Right renal pelvis (tissue), 4 donors: Measurements from ENCODE around the gene CEP290. TPM values are rescaled to one million over a fixed set of nuclear protein-coding genes. Genes with fewer than 3 reads are reported as not detected.
"Not testable (repeated sequence)": the region's sequence is repeated elsewhere in the genome, so short reads cannot be mapped to it uniquely, and the experiment has no call there.

Experiments used
- DNase-seq, 4 donors: peaks; one replicate each; pipeline ENCODE4 v3.0.0-alpha.2; 2013; ENCODE audit warnings: low read depth in 4 of 4, low spot score in 3 of 4, missing footprints in 1 of 4
- polyA plus RNA-seq, 4 donors: library from polyadenylated mRNA; unstranded; fragments of 120-200 nt; gene quantifications; one replicate each; pipeline ENCODE4 v1.2.1, GENCODE V29; 2013; ENCODE audit not compliant: insufficient read length in 4 of 4

CEP290 gene
- polyA plus RNA-seq, 4 donors: 22.8 to 28.5 (median 27.2) TPM

GRCh38 chr12:88145567-88146505, 3.9 kb upstream of the CEP290 start:
- DNase-seq: no peak

- DNase-seq: no peak
These were observed 2.9 kb upstream of the CEP290 start for GRCh38 chr12:88144546-88145468.

GRCh38 chr12:88144037-88144436, 2.1 kb upstream of the CEP290 start:
- no peak for DNase-seq

GRCh38 chr12:88142610-88142991, 713 bp upstream of the CEP290 start:
- DNase-seq: peak in 3 of 4 donors; percentile 9 to 22 (median 13)

- DNase-seq: no peak
These were observed 489 bp downstream of the CEP290 start for GRCh38 chr12:88141425-88141773.

GRCh38 chr12:88139711-88140110, 2.2 kb downstream of the CEP290 start:
- not testable (repeated sequence) for DNase-seq

- not testable (repeated sequence) for DNase-seq
These were observed 8.7 kb downstream of the CEP290 start for GRCh38 chr12:88133181-88133580.

GRCh38 chr12:88132392-88132791, 9.5 kb downstream of the CEP290 start:
- DNase-seq: no peak

- DNase-seq: no peak
These were observed 14.0 kb downstream of the CEP290 start for GRCh38 chr12:88127855-88128254.

- no peak for DNase-seq
These were observed 14.8 kb downstream of the CEP290 start for GRCh38 chr12:88127099-88127498.

- no peak for DNase-seq
These were observed 19.2 kb downstream of the CEP290 start for GRCh38 chr12:88122666-88123065.

- DNase-seq: no peak
These were observed 28.0 kb downstream of the CEP290 start for GRCh38 chr12:88113871-88114270.

- DNase-seq: peak in 2 of 4 donors; percentile 1 to 4
These were observed 30.7 kb downstream of the CEP290 start for GRCh38 chr12:88111074-88111652.

GRCh38 chr12:88108021-88108420, 33.9 kb downstream of the CEP290 start:
- no peak for DNase-seq

- no peak for DNase-seq
These were observed 48.3 kb downstream of the CEP290 start for GRCh38 chr12:88093573-88093972.

- no peak for DNase-seq
These were observed 49.1 kb downstream of the CEP290 start for GRCh38 chr12:88092771-88093170.

GRCh38 chr12:88084210-88084609, 57.7 kb downstream of the CEP290 start:
- DNase-seq: no peak

- DNase-seq: no peak
These were observed 58.3 kb downstream of the CEP290 start for GRCh38 chr12:88083634-88084033.

- DNase-seq: no peak
These were observed 60.6 kb downstream of the CEP290 start for GRCh38 chr12:88081247-88081646.

- no peak for DNase-seq
These were observed 74.6 kb downstream of the CEP290 start for GRCh38 chr12:88067301-88067700.

- DNase-seq: no peak
These were observed 78.5 kb downstream of the CEP290 start for GRCh38 chr12:88063375-88063774.
